ENCODE data around the gene IPMK.
"Not testable (repeated sequence)": the region's sequence is repeated elsewhere in the genome, so short reads cannot be mapped to it uniquely, and the experiment has no call there.

The IPMK gene

DNA sequence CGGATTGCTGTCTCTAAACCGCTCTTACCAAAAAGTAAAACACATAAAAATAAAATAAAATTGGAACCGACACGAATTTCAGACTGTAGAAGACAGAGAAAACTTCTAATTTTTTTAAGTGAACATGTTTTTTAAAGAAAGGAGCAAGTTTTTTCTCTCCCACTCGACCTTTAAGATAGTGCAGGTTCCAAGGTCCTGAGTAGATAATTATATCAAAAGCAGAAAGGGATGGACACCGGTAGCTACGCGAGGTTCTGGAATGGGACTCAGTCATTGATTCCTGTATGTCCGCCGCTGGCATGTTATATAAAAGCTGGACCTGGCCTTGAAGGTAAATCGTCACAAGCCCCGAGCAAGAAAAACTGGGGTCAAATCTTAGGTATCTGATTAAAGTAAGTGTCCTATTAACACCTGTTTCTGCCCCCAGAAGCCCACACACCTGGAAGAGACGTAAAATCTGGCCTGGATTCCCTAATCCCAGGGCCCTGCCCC, 806 bp upstream of the IPMK start:
- DNase-seq (ENCODE audit: low read depth in 4 of 4, low spot score in 1 of 4), result no peak

- DNase-seq (ENCODE audit: low read depth in 4 of 4, low spot score in 1 of 4), result no peak
Observed at GRCh38 chr10:58266826-58267712, 625 bp downstream of the IPMK start.

- no peak for DNase-seq (ENCODE audit: low read depth in 4 of 4, low spot score in 1 of 4)
Observed at GRCh38 chr10:58266003-58266825, 1.5 kb downstream of the IPMK start.

GRCh38 chr10:58265249-58265648, 2.4 kb downstream of the IPMK start:
- DNase-seq (ENCODE audit: low read depth in 4 of 4, low spot score in 1 of 4), result no peak

- DNase-seq (ENCODE audit: low read depth in 4 of 4, low spot score in 1 of 4), result no peak
Observed at GRCh38 chr10:58264780-58265179, 2.9 kb downstream of the IPMK start.

- no peak for DNase-seq (ENCODE audit: low read depth in 4 of 4, low spot score in 1 of 4)
Observed at GRCh38 chr10:58262766-58263165, 4.9 kb downstream of the IPMK start.

DNA sequence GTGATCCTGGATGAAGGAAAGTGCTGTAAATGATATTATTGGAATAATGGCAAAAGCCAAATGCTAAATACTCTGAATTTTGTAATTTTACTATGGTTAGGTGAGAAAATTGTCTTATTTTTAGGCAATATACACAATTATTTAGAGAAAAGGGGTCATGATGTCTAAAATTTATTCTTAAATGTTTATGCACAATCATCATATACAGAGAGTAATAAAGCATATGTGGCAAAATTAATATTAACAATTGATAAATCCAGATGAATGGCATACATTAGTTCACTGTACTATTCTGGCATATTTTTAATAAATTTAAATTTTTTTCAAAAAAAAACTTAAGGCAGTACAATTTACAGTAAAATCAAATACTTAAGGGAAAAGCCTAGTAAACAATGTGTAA, 7.4 kb downstream of the IPMK start:
- DNase-seq (ENCODE audit: low read depth in 4 of 4, low spot score in 1 of 4), result no peak

DNA sequence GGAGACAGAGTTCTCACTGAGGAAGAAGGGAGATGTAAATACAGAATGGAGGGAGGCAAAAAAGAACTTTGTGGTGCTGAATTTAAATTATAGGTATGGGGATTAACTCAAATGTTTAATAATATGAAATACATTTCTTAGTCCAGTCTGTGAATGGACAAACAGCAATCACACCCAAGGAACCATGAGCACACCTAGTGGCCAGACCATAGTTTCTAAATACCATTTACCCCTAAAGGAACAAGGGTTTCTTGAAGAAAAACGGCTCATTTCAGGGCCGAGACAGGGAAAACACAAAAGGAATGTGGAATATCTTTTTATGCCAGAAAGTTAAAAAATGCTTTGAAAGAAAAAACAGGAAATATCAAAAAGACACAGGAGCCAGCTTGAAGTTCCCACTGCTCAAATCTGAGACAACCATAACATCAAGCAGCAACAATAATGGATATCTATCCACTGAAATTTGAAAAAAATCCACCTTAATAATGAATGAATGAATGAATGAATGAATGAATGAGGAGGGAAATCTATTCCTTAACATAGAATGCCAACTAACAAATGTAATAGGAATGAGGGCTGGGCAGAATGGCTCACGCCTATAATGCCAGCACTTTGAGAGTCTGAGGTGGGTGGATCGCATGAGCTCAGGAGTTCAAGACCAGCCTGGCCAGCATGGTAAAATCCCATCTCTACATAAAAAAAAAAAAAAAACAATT, 8.6 kb downstream of the IPMK start:
- no peak for DNase-seq (ENCODE audit: low read depth in 4 of 4, low spot score in 1 of 4)

DNA sequence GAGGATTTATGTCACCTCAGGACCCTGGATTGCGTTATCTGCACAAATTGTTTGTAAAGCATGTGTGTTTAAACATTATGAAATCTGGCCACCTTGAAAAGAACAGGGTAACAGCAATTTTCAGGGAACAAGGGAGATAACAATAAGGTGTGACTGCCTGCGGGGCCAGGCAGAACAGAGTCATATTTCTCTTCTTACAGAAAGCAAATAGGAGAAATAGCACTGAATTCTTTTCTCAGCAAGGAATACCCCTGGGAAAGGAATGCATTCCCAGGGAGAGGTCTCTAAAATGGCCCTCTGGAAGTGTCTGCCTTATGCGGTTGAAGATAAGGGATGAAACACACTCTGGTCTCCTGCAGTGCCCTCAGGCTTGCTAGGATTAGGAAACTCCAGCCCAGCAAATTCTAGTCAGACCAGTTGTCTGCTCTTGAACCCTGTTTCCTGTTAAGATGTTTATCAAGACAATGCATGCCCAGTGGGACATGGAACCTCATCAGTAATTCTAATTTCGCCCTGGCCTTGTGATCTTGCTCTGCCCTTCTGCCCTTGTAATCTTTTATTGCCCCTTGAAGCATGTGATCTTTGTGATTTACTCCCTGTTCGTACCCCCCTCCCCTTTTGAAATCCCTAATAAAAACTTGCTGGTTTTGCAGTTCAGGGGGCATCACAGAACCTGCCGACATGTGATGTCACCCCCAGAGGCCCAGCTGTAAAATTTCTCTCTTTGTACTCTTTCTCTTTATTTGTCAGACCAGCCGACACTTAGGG, 11.5 kb downstream of the IPMK start:
- DNase-seq (ENCODE audit: low read depth in 4 of 4, low spot score in 1 of 4), result not testable (repeated sequence)

DNA sequence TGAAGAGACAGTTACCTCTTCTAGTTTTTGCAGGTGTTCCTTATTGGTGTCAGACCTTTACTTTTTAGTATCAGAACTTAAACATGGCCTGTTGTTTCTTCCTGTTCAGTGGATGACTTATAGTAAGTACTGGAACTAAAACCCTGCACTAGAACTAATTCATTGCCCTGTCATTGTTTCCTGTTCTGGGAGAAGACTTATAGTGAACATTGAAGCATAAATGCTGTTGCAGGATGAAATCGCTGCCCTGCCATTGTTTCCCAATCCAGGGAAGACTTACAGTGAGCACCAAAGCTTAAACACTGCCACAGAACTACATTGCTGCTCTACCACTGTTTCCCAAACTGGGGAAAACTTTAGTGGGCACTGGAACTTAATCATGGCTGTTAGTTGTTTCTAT, 13.1 kb downstream of the IPMK start:
- DNase-seq (ENCODE audit: low read depth in 4 of 4, low spot score in 1 of 4), result no peak

DNA sequence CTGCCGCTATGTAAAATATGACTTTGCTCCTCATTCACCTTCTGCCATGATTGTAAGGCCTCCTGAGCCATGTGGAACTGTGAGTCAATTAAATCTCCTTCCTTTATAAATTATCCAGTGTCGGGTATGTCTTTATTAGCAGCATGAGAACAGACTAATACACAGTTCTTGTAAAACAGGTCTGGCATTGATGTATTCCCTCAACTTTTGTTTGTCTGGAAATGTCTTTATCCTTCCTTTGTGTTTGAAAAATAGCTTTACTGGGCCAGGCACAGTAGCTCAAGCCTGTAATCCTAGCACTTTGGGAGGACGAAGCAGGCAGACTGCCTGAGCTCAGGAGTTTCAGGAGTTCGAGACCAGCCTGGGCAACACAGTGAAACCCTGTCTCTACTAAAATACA, 14.5 kb downstream of the IPMK start:
- DNase-seq (ENCODE audit: low read depth in 4 of 4, low spot score in 1 of 4), result no peak

DNA sequence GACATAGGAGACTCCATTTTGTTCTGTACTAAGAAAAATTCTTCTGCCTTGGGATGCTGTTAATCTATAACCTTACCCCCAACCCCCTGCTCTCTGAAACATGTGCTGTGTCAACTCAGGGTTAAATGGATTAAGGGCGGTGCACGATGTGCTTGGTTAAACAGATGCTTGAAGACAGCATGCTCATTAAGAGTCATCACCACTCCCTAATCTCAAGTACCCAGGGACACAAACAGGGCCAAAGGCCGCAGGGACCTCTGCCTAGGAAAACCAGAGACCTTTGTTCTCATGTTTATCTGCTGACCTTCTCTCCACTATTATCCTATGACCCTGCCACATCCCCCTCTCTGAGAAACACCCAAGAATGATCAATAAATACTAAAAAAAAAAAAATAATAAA, 23.0 kb downstream of the IPMK start:
- not testable (repeated sequence) for DNase-seq (ENCODE audit: low read depth in 4 of 4, low spot score in 1 of 4)

- DNase-seq (ENCODE audit: low read depth in 4 of 4, low spot score in 1 of 4), result not testable (repeated sequence)
Observed at GRCh38 chr10:58244242-58244641, 23.5 kb downstream of the IPMK start.

DNA sequence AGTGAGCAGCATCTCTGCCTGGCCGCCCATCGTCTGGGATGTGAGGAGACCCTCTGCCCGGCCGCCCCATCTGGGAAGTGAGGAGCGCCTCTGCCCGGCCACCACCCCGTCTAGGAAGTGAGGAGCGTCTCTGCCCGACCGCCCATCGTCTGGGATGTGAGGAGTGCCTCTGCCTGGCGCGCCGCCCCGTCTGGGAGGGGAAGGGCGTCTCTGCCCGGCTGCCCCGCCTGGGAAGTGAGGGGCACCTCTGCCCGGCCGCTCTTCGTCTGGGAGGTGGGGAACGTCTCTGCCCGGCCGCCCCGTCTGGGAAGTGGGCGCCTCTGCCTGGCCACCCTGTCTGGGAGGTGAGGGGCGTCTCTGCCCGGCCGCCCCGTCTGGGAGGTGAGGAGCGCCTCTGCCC, 23.9 kb downstream of the IPMK start:
- not testable (repeated sequence) for DNase-seq (ENCODE audit: low read depth in 4 of 4, low spot score in 1 of 4)

- DNase-seq (ENCODE audit: low read depth in 4 of 4, low spot score in 1 of 4), result no peak
Observed at GRCh38 chr10:58243269-58243668, 24.4 kb downstream of the IPMK start.

- no peak for DNase-seq (ENCODE audit: low read depth in 4 of 4, low spot score in 1 of 4)
Observed at GRCh38 chr10:58241346-58241745, 26.3 kb downstream of the IPMK start.

- DNase-seq (ENCODE audit: low read depth in 4 of 4, low spot score in 1 of 4), result no peak
Observed at GRCh38 chr10:58240531-58240930, 27.2 kb downstream of the IPMK start.

DNA sequence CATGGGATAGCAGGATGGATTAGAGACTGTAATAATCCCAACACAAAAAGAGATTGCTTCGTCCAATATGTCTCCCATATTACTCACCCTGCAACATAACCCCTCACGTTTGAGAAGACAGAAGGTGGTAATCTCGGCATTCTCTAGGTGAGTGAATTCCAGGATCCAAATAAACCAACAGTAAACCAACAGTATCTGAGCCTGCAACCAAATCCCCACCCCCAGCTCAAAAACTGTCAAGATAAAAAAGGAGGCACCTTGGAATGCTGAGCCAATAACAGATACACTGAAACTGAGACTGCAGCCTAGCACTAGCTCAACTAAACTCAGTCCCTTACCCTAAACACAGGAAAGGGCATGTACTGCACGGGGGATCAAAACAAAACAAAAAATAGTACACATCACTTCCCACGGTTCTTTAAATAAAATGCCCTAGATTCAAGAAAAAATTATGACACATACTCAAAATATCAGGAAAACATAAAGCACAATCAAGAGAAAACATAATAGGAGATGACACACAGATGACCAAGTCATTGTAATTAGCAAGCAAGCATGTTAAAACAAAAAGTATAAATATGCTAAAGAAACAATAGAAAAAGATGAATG, 28.0 kb downstream of the IPMK start:
- DNase-seq (ENCODE audit: low read depth in 4 of 4, low spot score in 1 of 4), result no peak

- DNase-seq (ENCODE audit: low read depth in 4 of 4, low spot score in 1 of 4), result no peak
Observed at GRCh38 chr10:58237014-58237834, 30.5 kb downstream of the IPMK start.

All from stimulated activated CD4-positive, alpha-beta T cell treated with anti-CD3 and anti-CD28 coated beads, Interleukin-1b, Interleukin-23, amount 100 ng/mL, for 24 hours (primary cell).